Colonic mucosa (tissue), 4 donors: Measurements from ENCODE around the gene RBM39. TPM values are rescaled to one million over a fixed set of nuclear protein-coding genes. Genes with fewer than 3 reads are reported as not detected.
A peak's percentile ranks its signal among the peaks of the same experiment; 100 is the strongest.

Source experiments
- DNase-seq: peaks from one replicate; pipeline ENCODE4 v3.0.0-alpha.2; 2020
- H3K27ac ChIP-seq: fragments of 200-600 bp; one replicate; pipeline ENCODE4 v1.8.0; 2021
- H3K27me3 ChIP-seq: fragments of 200-600 bp; one replicate; pipeline ENCODE4 v1.8.0; 2021
- H3K36me3 ChIP-seq: fragments of 200-600 bp; one replicate; pipeline ENCODE4 v1.8.0; 2021
- H3K4me1 ChIP-seq: fragments of 200-600 bp; one replicate; pipeline ENCODE4 v1.8.0; 2021; ENCODE audit warnings: mild to moderate bottlenecking
- H3K4me3 ChIP-seq: fragments of 200-600 bp; one replicate; pipeline ENCODE4 v1.8.0; 2021
- H3K9ac ChIP-seq, 2 donors: one replicate each; pipeline ENCODE4 v1.7.0; 2013; ENCODE audit warnings: control low read depth in 2 of 2, low read depth in 2 of 2, low read length in 2 of 2
- H3K9me3 ChIP-seq: fragments of 200-600 bp; one replicate; pipeline ENCODE4 v1.8.0; 2021
- CTCF ChIP-seq: fragments of 200-600 bp; IDR thresholded peaks from one replicate; pipeline ENCODE4 v1.8.0; 2022; ENCODE audit warnings: antibody characterized with exemption, mild to moderate bottlenecking
- intact Hi-C: fragments of 100-400 bp; cut with DNase I; formaldehyde crosslinking; loops from one replicate; pipeline ENCODE4 v1.14.1; 2022
- total RNA-seq, 2 donors: library from RNA; stranded (reverse); fragmentation: NEBNext Ultra II Directional in 1 of 2; extraction: Animal tissue kit (Norgen Biotek cat#: 25700) in 1 of 2; gene quantifications; one replicate each; pipeline ENCODE4 v1.2.1, GENCODE V29; 2021
- donor health status: healthy.
- donor health status: DM: no; HTN: no; CAD: no.
- donor health status: DM: no; HTN: no; CAD: no.

Gene RBM39
- total RNA-seq, 2 donors from 2014 or later: 228 to 248 TPM

GRCh38 chr20:35702824-35703695, 39.0 kb downstream of the RBM39 start:
- Histone ChIP-seq H3K4me3 (no peak overlapping the region), H3K36me3 (peaks cover 28% of the 10 kb centered on the region), H3K9me3 (no peaks in the 10 kb centered on the region), H3K27me3 (no peaks in the 10 kb centered on the region), H3K27ac (no peak overlapping the region), H3K9ac (no peak overlapping the region), H3K4me1 (no peaks in the 10 kb centered on the region)
- intact Hi-C loops: loop anchor here (10.0 kb wide), 1 partner anchor 238 kb away; no protein-coding TSS in a partner anchor
- no peak for TF ChIP-seq CTCF
- DNase-seq: no peak

- DNase-seq: no peak
- Histone ChIP-seq H3K36me3 (peaks cover 28% of the 10 kb centered on the region), H3K4me1 (no peaks in the 10 kb centered on the region), H3K4me3 (no peak overlapping the region), H3K27me3 (no peaks in the 10 kb centered on the region), H3K9ac (no peak overlapping the region), H3K27ac (no peak overlapping the region), H3K9me3 (no peaks in the 10 kb centered on the region)
- intact Hi-C loops: loop anchor here (10.0 kb wide), 1 partner anchor 237 kb away; no protein-coding TSS in a partner anchor
- TF ChIP-seq CTCF: no peak
Measured at GRCh38 chr20:35702051-35702823, 39.8 kb downstream of the RBM39 start.

- H3K4me1 ChIP-seq: no peaks in the 10 kb centered on the region
- H3K9me3 ChIP-seq: no peaks in the 10 kb centered on the region
- no peak for TF ChIP-seq CTCF
- peak overlapping the region in 1 of 2 donors; percentile 96 for H3K9ac ChIP-seq
- H3K27ac ChIP-seq: no peak overlapping the region
- H3K4me3 ChIP-seq: no peak overlapping the region
- intact Hi-C loops: loop anchor here (10.0 kb wide), 1 partner anchor 236 kb away; no protein-coding TSS in a partner anchor
- no peaks in the 10 kb centered on the region for H3K27me3 ChIP-seq
- no peak for DNase-seq
- H3K36me3 ChIP-seq: peaks cover 17% of the 10 kb centered on the region
Measured at GRCh38 chr20:35700625-35701148, 41.4 kb downstream of the RBM39 start.

GRCh38 chr20:35699957-35700624, 42.0 kb downstream of the RBM39 start:
- peak overlapping the region; percentile 85 for H3K4me3 ChIP-seq
- H3K36me3 ChIP-seq: peaks cover 11% of the 10 kb centered on the region
- no peak for TF ChIP-seq CTCF
- H3K4me1 ChIP-seq: no peaks in the 10 kb centered on the region
- no peaks in the 10 kb centered on the region for H3K27me3 ChIP-seq
- DNase-seq: no peak
- peak overlapping the region; percentile 87 to 96 for H3K9ac ChIP-seq
- intact Hi-C loops: loop anchor here (10.0 kb wide), 1 partner anchor 235 kb away; no protein-coding TSS in a partner anchor
- peak overlapping the region; percentile 82 for H3K27ac ChIP-seq
- H3K9me3 ChIP-seq: no peaks in the 10 kb centered on the region
